Right kidney (tissue), 1 donor: ENCODE data around the gene TOGARAM2.

ENCODE experiments used
- DNase-seq: peaks from one replicate; pipeline ENCODE4 v3.0.0-alpha.2; 2016

The TOGARAM2 gene

DNA sequence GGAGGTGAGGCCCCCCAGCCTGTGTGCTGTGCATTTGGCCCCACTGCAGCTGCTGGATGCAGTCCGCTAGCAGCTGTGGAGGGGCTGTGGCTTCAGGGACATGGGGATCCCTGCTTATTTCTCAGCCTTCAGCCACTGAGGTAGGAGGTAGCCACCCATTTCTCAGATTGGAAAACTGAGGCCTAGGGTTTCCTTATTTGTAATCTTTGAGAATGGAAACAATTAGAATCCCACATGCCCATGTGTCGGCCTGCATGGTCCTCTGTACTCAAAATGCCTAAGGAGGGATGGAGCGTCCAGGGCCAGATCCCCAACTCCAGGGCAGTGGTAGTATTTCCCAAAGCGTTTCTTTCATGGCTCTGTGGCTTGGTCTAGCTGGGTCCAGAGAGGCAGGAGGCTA lies 42.1 kb downstream of the TOGARAM2 start:
- DNase-seq = no peak

DNA sequence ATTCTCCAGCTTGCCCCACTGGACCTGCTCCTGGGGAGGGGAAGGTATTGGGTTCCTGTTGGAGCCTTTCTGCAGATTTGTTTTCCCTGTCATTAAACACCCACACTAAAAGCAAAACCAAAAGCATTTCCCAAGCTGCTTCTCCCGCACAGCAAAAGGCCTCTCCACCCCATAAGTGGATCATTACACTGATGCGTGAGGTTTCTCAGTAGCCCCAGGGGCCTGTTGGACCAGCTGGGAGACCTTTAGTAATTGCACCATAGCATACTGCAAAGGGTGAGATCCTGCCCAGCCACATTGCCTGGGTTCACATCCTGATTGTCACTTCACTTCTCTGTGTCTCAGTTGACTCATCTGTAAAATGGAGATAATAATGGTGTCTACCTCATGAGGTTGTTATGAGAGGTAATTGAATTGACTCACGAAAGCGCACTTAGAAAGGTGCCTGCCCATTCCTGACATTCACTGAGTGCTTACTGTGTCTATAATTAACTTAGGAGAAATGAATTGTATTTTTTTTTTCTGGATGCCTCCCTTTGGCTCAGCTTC lies 43.9 kb downstream of the TOGARAM2 start:
- DNase-seq = no peak

DNA sequence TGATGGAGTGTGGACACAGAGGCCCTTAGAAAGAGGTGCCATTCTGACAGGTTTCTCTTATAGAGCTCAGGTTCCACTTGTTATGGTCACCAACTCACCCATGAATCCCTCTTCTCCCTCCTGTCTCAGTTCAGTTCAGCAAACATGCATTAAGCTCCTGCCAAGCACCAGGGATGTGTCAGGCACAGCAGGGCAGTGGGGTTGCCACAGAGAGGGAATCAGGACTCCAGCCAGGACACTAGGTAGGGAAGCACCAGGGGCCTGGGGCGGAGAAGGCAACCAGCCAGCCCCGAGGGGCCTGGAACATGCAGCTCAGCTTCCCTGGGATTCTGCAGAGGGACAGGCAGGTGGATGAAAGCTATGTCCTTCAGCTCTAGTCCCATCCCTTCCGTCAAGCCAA lies 44.6 kb downstream of the TOGARAM2 start:
- DNase-seq = no peak

DNA sequence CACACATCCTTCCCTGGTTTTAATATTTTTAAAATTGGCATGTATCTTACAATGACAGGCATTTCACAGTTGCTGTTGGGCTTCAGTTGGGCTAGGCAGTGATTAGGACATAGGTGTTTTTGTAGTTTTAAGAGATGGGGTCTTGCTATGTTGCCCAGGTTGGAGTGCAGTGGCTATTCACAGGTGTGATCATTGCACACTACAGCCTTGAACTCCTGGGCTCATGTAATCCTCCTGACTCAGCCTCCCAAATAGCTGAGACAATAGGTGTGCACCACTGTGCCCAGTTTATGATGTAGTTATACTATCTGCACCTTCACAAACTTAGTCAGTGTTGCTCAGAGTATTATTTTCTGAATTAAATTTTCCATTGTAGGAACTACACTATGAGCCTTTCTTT lies 49.9 kb downstream of the TOGARAM2 start:
- no peak for DNase-seq

GRCh38 chr2:29032189-29032588 lies 51.1 kb downstream of the TOGARAM2 start:
- no peak for DNase-seq

DNA sequence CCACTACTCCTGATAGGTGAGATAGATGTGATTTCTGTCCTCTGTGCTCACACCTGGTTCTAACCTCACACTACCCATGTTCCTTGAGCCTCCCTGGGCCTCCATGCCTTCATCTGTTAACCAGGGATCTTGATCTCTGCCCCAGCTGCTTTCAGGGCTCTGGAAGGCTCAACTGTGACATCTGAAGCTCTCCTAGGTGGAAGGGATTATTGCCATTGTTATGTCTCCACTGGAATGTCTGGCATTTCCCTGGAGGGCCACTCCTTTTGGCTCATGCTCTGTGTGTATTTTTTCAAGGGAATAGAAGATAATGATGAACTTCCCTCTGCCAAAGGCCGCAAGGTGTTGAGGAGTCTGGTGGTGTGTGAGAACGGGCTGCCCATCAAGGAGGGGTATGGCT lies 52.1 kb downstream of the TOGARAM2 start:
- DNase-seq = no peak

DNA sequence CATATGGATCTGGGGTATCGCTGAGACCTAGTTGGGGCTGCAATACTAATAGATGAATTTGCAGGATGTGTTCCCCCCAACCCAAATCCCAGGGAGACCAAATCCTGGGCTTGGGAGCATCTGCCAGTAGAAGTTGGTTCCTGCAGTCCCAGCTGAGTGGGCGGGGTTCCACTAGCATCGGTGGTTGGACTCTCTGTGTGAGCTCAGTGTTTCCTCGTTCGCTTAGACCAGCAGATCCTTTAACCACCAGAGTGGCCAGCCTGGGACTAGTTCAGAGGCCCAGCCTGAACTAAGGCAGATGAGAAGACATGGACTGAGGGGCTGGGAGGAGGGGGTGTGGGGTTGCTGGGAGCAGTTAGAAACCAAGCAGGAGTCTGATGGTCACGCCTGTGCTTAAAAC lies 52.6 kb downstream of the TOGARAM2 start:
- no peak for DNase-seq

- no peak for DNase-seq
These were observed 54.1 kb downstream of the TOGARAM2 start for GRCh38 chr2:29035016-29035745.

GRCh38 chr2:29039718-29040480 lies 58.8 kb downstream of the TOGARAM2 start:
- no peak for DNase-seq

- DNase-seq = no peak
These were observed 59.5 kb downstream of the TOGARAM2 start for GRCh38 chr2:29040552-29040951.

DNA sequence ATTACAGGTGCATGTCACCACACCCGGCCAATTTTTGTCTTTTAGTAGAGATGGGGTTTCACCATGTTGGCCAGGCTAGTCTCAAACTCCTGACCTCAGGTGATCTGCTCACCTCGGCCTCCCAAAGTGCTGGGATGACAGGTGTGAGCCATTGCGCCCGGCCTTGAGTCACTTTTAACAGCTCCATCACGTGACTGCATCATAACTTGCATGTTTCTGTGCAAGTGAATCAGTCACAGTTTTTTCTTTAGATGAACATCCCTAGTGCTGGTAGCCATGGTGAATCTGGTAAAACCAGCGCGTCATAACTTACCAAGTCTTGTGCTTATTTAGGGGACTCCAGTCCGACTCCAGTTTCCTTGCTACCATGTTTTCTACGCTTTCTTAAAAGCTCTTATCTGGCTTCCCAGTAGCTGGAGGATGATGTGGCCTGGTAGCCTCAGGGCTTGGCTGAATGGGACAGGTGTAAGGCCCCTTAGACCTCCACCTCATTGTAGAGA lies 60.1 kb downstream of the TOGARAM2 start:
- no peak for DNase-seq

DNA sequence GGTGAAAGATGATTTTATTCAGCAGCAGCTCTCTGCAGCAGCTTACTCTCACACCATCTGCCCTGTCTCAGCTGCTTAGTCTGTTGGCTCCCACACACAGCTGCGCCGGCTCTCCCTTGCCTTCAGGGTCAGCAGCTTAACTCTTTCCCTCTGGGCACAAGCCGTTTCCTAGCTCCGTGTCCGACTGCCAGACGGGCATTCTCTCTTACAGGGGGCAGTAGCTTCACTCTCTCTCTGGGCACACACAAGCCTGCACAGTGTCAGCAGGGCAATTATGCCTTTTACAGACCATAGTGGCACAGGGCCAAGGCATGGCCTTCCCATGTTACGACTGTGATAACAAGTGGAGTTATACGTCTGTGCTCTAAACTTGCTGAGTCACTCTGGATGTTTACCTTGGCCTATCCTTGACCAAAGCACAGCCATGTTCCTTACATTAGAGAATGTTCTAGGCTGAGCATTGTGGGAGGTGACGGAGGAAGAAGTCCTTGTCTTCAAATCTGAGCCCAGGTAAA lies 61.5 kb downstream of the TOGARAM2 start:
- DNase-seq = peak; percentile 58

DNA sequence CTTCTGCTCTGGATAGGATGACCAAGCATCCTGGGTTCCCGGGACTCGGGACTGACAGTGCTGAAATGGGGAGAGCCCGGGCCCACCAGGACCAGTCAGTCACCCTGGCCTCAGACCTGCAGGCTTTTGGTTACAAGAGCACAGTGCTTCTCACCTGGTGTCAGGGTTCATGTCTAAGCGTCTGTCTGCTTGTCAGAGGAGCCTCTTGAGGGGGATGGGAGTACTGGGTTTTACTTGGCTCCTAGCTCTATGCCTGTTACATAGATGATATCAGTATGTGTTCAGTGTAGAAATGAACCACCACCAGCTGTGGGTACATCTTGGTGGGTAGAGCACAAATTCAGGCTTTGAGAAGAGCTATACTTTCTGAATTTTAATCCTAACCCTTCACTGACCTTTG lies 63.4 kb downstream of the TOGARAM2 start:
- no peak for DNase-seq

DNA sequence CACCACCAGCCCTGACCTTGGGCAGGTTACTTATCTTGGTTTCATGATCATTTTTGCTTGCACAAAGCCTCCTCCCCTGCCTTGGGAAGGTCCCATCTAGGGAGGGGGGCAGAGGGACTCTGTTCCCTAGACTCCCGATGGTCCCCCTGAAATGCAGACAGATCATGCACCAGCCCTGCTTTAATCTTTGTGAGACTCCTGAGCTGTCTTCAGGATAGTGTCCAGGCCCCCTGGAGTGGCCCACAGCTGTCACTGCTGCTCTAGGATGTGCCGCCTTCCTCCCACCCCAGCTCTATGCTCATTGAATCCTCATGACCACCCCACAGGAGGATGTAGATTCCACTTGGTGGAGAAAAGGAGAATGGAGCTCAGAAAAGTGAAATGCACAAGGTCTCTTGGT lies 65.2 kb downstream of the TOGARAM2 start:
- DNase-seq = no peak

GRCh38 chr2:29047083-29047845 lies 66.2 kb downstream of the TOGARAM2 start:
- DNase-seq = no peak

GRCh38 chr2:29050591-29050990 lies 69.5 kb downstream of the TOGARAM2 start:
- DNase-seq = no peak

DNA sequence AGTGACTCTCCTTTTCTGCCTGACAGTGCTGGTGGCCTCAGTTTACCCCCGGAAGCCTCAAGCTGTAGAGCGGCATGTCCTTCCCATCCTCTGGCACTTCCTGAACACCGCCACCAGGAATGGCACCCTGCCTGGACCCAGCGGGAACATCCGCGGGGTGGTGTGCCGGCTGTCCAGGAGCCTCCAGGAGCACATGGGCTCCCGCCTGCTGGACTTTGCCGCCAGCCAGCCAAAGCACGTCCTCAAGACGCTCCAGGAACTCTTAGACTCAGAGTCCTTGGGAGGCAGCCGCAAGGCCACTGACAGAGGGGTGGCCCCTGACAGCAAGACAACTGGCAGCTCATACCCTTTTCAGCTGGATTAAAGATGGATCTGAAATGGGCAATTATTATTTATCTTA lies 70.6 kb downstream of the TOGARAM2 start:
- DNase-seq = no peak

- no peak for DNase-seq
These were observed 71.7 kb downstream of the TOGARAM2 start for GRCh38 chr2:29052807-29053206.

DNA sequence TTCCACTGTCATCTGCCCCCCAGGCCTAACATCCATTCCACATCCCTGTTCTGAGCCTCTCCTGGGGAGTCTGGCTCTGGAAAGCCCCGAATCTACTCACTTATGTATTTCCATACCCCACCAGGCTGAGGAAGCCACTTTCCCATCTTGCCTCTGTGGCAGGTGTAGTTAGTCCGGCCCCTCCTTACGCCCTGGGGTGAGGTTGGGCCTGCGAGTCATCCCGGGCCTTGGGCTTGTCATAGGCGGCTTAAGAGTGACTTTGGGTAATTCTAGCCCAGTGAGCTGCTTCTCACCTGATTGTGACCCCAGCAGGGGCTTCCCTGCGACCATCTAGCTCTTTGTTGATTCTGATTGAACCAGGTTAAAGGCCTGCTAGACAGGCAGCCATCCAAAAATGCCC lies 72.1 kb downstream of the TOGARAM2 start:
- DNase-seq = no peak

GRCh38 chr2:29053670-29054400 lies 72.7 kb downstream of the TOGARAM2 start:
- DNase-seq = no peak

- DNase-seq = no peak
These were observed 73.3 kb downstream of the TOGARAM2 start for GRCh38 chr2:29054430-29054829.

DNA sequence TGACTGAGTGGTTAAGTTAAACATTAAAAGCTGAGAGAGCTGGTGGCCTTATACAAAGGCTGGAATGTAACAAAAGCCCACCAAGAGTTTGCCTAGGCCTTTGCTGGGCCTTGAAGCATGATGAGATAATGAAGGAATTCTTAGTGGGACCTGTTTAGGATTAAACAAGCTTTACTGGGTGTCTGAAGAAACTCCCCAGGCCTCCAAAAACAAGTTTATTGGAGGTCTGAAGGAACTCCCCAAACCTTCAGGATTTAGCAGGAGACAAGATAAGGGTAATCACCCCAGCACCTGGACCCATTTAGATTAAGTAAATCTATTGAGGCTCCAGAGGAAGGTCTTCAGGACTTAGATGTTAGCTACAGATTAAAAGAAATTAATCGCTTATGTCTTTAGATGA lies 74.5 kb downstream of the TOGARAM2 start:
- DNase-seq = no peak
